Activated T-helper 2 cell treated with anti-CD3 and anti-CD28 coated beads, Interferon-gamma antibody, Interleukin-2, Interleukin-4, amounts not matched to agents 10 μg/mL and 5 μg/mL and 100 μg/mL, durations not matched to agents 14 hours and 24 hours and 36 hours (primary cell): Measurements from ENCODE around the gene ST7L. TPM values are rescaled to one million over a fixed set of nuclear protein-coding genes. Genes with fewer than 3 reads are reported as not detected.
"Not testable (repeated sequence)": the region's sequence is repeated elsewhere in the genome, so short reads cannot be mapped to it uniquely, and the experiment has no call there.

Experiments
- DNase-seq: peaks from one replicate; pipeline ENCODE4 v3.0.0; 2021; ENCODE audit warnings: low spot score
- H3K27ac Mint-ChIP-seq: one replicate; pipeline ENCODE4 v1.8.0; 2021; ENCODE audit warnings: mixed read lengths
- H3K27me3 Mint-ChIP-seq: one replicate; pipeline ENCODE4 v1.8.0; 2021; ENCODE audit warnings: low read depth, mixed read lengths
- H3K36me3 Mint-ChIP-seq: one replicate; pipeline ENCODE4 v1.8.0; 2021; ENCODE audit warnings: low read depth, mixed read lengths
- H3K4me1 Mint-ChIP-seq: one replicate; pipeline ENCODE4 v1.8.0; 2021; ENCODE audit warnings: low read depth, mixed read lengths
- H3K4me3 Mint-ChIP-seq: one replicate; pipeline ENCODE4 v1.8.0; 2021; ENCODE audit warnings: low read depth, mild to moderate bottlenecking, moderate library complexity, mixed read lengths
- H3K9me3 Mint-ChIP-seq: one replicate; pipeline ENCODE4 v1.8.0; 2021; ENCODE audit warnings: mixed read lengths
- intact Hi-C: fragments of 100-400 bp; cut with micrococcal nuclease; formaldehyde crosslinking; loops from one replicate; pipeline ENCODE4 v1.15.1; 2023
- total RNA-seq: library from RNA; stranded (reverse); gene quantifications from 2 replicates; pipeline ENCODE4 v1.2.3, GENCODE V29; 2022

Gene ST7L
- total RNA-seq, result 15.3 and 15.4 TPM in 2 replicates

GRCh38 chr1:112618721-112619517, at the start of gene ST7L:
Gene ST7L, minus strand, starts transcription at chr1:112619141. Its CDS starts 28 bp downstream, at chr1:112619113.
- peaks cover 41% of the 10 kb centered on the region for H3K36me3 Mint-ChIP-seq
- H3K27ac Mint-ChIP-seq, result peak within 1 kb of the TSS; percentile 99
- peak within 1 kb of the TSS; percentile 99 for H3K4me3 Mint-ChIP-seq
- no peaks in the 10 kb centered on the region for H3K9me3 Mint-ChIP-seq
- H3K4me1 Mint-ChIP-seq, result peaks cover 22% of the 10 kb centered on the region
- intact Hi-C loops, result loop anchor here (1.0 to 10.0 kb wide), 6 partner anchors 18 to 453 kb away; partner anchors contain the start of genes LRIG2, RHOC, SLC16A1 and WNT2B
- H3K27me3 Mint-ChIP-seq, result no peaks in the 10 kb centered on the region
- peak; percentile 53 for DNase-seq

GRCh38 chr1:112666946-112667345, 48.0 kb upstream of the ST7L start:
- Mint-ChIP-seq H3K27me3 (no peaks in the 10 kb centered on the region), H3K27ac (peak overlapping the region; percentile 54), H3K36me3 (peaks cover 93% of the 10 kb centered on the region), H3K9me3 (no peaks in the 10 kb centered on the region), H3K4me1 (peaks cover 27% of the 10 kb centered on the region), H3K4me3 (no peak overlapping the region)
- intact Hi-C loops, result no loop called here
- no peak for DNase-seq

- intact Hi-C loops, result no loop called here
- Mint-ChIP-seq H3K9me3 (no peaks in the 10 kb centered on the region), H3K36me3 (peaks cover 93% of the 10 kb centered on the region), H3K27me3 (no peaks in the 10 kb centered on the region), H3K4me1 (peaks cover 27% of the 10 kb centered on the region), H3K27ac (peak overlapping the region; percentile 25), H3K4me3 (no peak overlapping the region)
- no peak for DNase-seq
Observed at GRCh38 chr1:112665857-112666256, 46.9 kb upstream of the ST7L start.

GRCh38 chr1:112651205-112651604, 32.3 kb upstream of the ST7L start:
- no peak for DNase-seq
- H3K4me3 Mint-ChIP-seq, result no peak overlapping the region
- no peaks in the 10 kb centered on the region for H3K9me3 Mint-ChIP-seq
- intact Hi-C loops, result no loop called here
- peaks cover 64% of the 10 kb centered on the region for H3K36me3 Mint-ChIP-seq
- peaks cover 19% of the 10 kb centered on the region for H3K4me1 Mint-ChIP-seq
- H3K27me3 Mint-ChIP-seq, result no peaks in the 10 kb centered on the region
- H3K27ac Mint-ChIP-seq, result peak overlapping the region; percentile 35

- intact Hi-C loops, result no loop called here
Observed at GRCh38 chr1:112646225-112646624, 27.3 kb upstream of the ST7L start.

GRCh38 chr1:112643080-112643479, 24.1 kb upstream of the ST7L start:
- H3K9me3 Mint-ChIP-seq, result no peaks in the 10 kb centered on the region
- peaks cover 18% of the 10 kb centered on the region for H3K4me1 Mint-ChIP-seq
- no peak for DNase-seq
- peaks cover 48% of the 10 kb centered on the region for H3K36me3 Mint-ChIP-seq
- intact Hi-C loops, result no loop called here
- no peak overlapping the region for H3K27ac Mint-ChIP-seq
- H3K4me3 Mint-ChIP-seq, result no peak overlapping the region
- no peaks in the 10 kb centered on the region for H3K27me3 Mint-ChIP-seq

More at GRCh38 chr1:112646225-112646624, 27.3 kb upstream of the ST7L start:
- DNase-seq, result no peak
- Mint-ChIP-seq H3K4me1 (peaks cover 21% of the 10 kb centered on the region), H3K4me3 (no peak overlapping the region), H3K36me3 (peaks cover 73% of the 10 kb centered on the region), H3K27ac (no peak overlapping the region), H3K27me3 (no peaks in the 10 kb centered on the region), H3K9me3 (no peaks in the 10 kb centered on the region)

- intact Hi-C loops, H3K9me3 Mint-ChIP-seq, H3K27ac Mint-ChIP-seq, DNase-seq, H3K27me3 Mint-ChIP-seq, H3K4me3 Mint-ChIP-seq: not testable (repeated sequence)
- Mint-ChIP-seq H3K4me1 (peaks cover 21% of the 10 kb centered on the region), H3K36me3 (peaks cover 32% of the 10 kb centered on the region)
Observed at GRCh38 chr1:112640437-112640836, 21.5 kb upstream of the ST7L start.

- Mint-ChIP-seq H3K27me3 (no peaks in the 10 kb centered on the region), H3K36me3 (peaks cover 31% of the 10 kb centered on the region), H3K4me3 (no peak overlapping the region), H3K4me1 (peaks cover 38% of the 10 kb centered on the region), H3K27ac (no peak overlapping the region), H3K9me3 (no peaks in the 10 kb centered on the region)
- no peak for DNase-seq
- intact Hi-C loops, result no loop called here
Observed at GRCh38 chr1:112638110-112638428, 19.1 kb upstream of the ST7L start.

- peaks cover 42% of the 10 kb centered on the region for H3K4me1 Mint-ChIP-seq
- peaks cover 33% of the 10 kb centered on the region for H3K36me3 Mint-ChIP-seq
- no peaks in the 10 kb centered on the region for H3K9me3 Mint-ChIP-seq
- no peak overlapping the region for H3K4me3 Mint-ChIP-seq
- H3K27ac Mint-ChIP-seq, result no peak overlapping the region
- H3K27me3 Mint-ChIP-seq, result no peaks in the 10 kb centered on the region
- no peak for DNase-seq
- intact Hi-C loops, result loop anchor here (2.0 kb wide), 1 partner anchor 19 kb away; the partner anchor contains the start of genes CAPZA1 and ST7L
Observed at GRCh38 chr1:112637254-112638109, 18.5 kb upstream of the ST7L start.

- H3K27me3 Mint-ChIP-seq, result no peaks in the 10 kb centered on the region
- H3K27ac Mint-ChIP-seq, result peak overlapping the region; percentile 38
- peaks cover 47% of the 10 kb centered on the region for H3K4me1 Mint-ChIP-seq
- intact Hi-C loops, result loop anchor here (2.0 kb wide), 1 partner anchor 18 kb away; the partner anchor contains the start of genes CAPZA1 and ST7L
- no peak for DNase-seq
- H3K4me3 Mint-ChIP-seq, result no peak overlapping the region
- no peaks in the 10 kb centered on the region for H3K9me3 Mint-ChIP-seq
- H3K36me3 Mint-ChIP-seq, result peaks cover 33% of the 10 kb centered on the region
Observed at GRCh38 chr1:112636597-112637253, 17.8 kb upstream of the ST7L start.

GRCh38 chr1:112636056-112636455, 17.1 kb upstream of the ST7L start:
- no peak overlapping the region for H3K4me3 Mint-ChIP-seq
- no peaks in the 10 kb centered on the region for H3K9me3 Mint-ChIP-seq
- peaks cover 40% of the 10 kb centered on the region for H3K36me3 Mint-ChIP-seq
- H3K27ac Mint-ChIP-seq, result peak overlapping the region; percentile 38
- intact Hi-C loops, result loop anchor here (2.0 kb wide), 1 partner anchor 17 kb away; the partner anchor contains the start of genes CAPZA1 and ST7L
- no peak for DNase-seq
- H3K4me1 Mint-ChIP-seq, result peaks cover 52% of the 10 kb centered on the region
- no peaks in the 10 kb centered on the region for H3K27me3 Mint-ChIP-seq

- H3K9me3 Mint-ChIP-seq, result no peaks in the 10 kb centered on the region
- no peak for DNase-seq
- intact Hi-C loops, result no loop called here
- H3K4me1 Mint-ChIP-seq, result peaks cover 60% of the 10 kb centered on the region
- H3K36me3 Mint-ChIP-seq, result peaks cover 53% of the 10 kb centered on the region
- H3K27ac Mint-ChIP-seq, result no peak overlapping the region
- H3K4me3 Mint-ChIP-seq, result no peak overlapping the region
- no peaks in the 10 kb centered on the region for H3K27me3 Mint-ChIP-seq
Observed at GRCh38 chr1:112634367-112634766, 15.4 kb upstream of the ST7L start.
